ENCODE data around the gene UBL3.
A peak's percentile ranks its signal among the peaks of the same experiment; 100 is the strongest.

UBL3 gene

GRCh38 chr13:29849731-29850212, 645 bp downstream of the UBL3 start:
- Histone ChIP-seq H3K9ac (peak overlapping the region; percentile 90 to 98 (median 93)), H3K27me3 (no peaks in the 10 kb centered on the region), H3K27ac (peak overlapping the region; percentile 84 to 98 (median 90)), H3K4me1 (peaks cover 11 to 32% (median 22%) of the 10 kb centered on the region in 10 experiments), H3K4me2 (peak overlapping the region; percentile 77 to 98 (median 88)), H3K36me3 (no peaks in the 10 kb centered on the region), H3K4me3 (peak overlapping the region; percentile 83 to 98 (median 92)), H3K9me3 (replicated peaks in 1 of 11) (no peaks in the 10 kb centered on the region), H4K20me1 (peaks cover 4 to 32% (median 24%) of the 10 kb centered on the region in 11 experiments; a peak in 14 of 22 replicates)
- no peak for TF ChIP-seq Cebpa-rat (IDR thresholded peaks at IDR 0.05)

DNA sequence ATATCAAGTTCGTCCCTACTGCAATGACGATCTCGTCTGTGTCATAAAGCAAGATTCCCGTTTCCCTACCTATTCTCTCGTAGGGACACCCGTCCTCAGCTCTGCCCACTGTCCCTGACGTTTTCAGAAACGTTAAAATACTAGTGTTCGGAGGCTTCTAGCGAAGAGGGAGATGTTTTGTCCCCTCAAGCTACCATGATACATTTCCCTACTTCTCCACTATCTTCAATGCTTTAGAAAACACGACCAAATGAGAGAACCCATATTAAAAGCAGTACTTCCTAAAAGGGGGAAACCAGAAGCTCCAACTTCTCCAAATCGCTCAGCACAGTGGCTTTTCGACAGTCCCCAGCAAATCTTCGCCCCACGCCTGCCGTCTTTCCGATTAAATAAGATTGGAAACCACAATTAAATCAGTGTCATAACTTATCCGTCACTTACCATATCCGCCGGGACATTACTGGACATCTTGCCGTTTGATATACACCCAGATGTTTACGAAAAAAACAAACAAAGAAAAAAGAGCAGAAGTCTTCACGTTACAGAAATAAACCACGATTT, 1.3 kb downstream of the UBL3 start:
- Histone ChIP-seq H3K27me3 (no peaks in the 10 kb centered on the region), H3K9me3 (replicated peaks in 1 of 11) (no peaks in the 10 kb centered on the region), H3K4me1 (peaks cover 11 to 32% (median 22%) of the 10 kb centered on the region in 10 experiments), H4K20me1 (peaks cover 7 to 38% (median 30%) of the 10 kb centered on the region in 11 experiments; a peak in 17 of 22 replicates), H3K4me3 (peak overlapping the region; percentile 83 to 98 (median 92)), H3K36me3 (no peaks in the 10 kb centered on the region), H3K4me2 (peak overlapping the region; percentile 77 to 98 (median 88)), H3K9ac (peak overlapping the region; percentile 90 to 98 (median 93)), H3K27ac (peak overlapping the region; percentile 84 to 98 (median 90))
- TF ChIP-seq Cebpa-rat (IDR thresholded peaks at IDR 0.05): no peak

DNA sequence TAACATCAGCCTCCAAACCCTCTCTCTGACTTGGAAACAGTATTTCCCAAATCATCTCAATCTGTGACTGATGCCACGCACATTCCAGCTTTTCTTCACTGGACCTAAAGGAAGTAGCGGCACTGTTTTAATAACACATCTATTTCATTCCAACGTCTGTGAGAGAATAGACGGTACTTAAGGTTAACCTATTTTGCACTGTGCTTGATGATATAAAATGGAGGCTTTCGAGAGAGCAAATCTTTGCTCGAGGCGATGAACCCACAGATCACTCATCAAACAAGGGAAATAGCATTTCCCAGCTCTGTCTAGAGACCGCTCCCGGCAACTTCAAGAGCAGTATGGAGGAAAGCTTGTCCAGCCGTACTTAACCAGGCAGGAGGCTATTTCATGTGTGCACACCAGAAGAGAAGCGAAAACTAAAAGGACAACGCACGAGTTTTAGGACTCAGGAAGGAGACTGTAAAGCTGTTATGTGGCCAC, 2.9 kb downstream of the UBL3 start:
- Histone ChIP-seq H3K4me3 (peak overlapping the region; percentile 83 to 98 (median 92)), H3K4me2 (peak overlapping the region; percentile 77 to 98 (median 88)), H3K9ac (peak overlapping the region; percentile 54 to 98 (median 78)), H4K20me1 (peaks cover 10 to 54% (median 40%) of the 10 kb centered on the region in 11 experiments; a peak in 19 of 22 replicates), H3K27me3 (no peaks in the 10 kb centered on the region), H3K4me1 (peaks cover 11 to 32% (median 20%) of the 10 kb centered on the region in 10 experiments), H3K9me3 (replicated peaks in 1 of 11) (no peaks in the 10 kb centered on the region), H3K27ac (peak overlapping the region in 10 of 11 experiments; percentile 22 to 68 (median 52); a peak in 19 of 22 replicates), H3K36me3 (no peaks in the 10 kb centered on the region)
- TF ChIP-seq Cebpa-rat (IDR thresholded peaks at IDR 0.05): no peak

- TF ChIP-seq Cebpa-rat (IDR thresholded peaks at IDR 0.05): no peak
- Histone ChIP-seq H3K27ac (peak overlapping the region in 3 of 11 experiments; percentile 22 to 63 (median 55); a peak in 3 of 22 replicates), H3K9ac (peak overlapping the region; percentile 54 to 98 (median 78); a peak in 19 of 22 replicates), H3K27me3 (no peaks in the 10 kb centered on the region), H3K36me3 (no peaks in the 10 kb centered on the region), H3K4me2 (peak overlapping the region; percentile 77 to 98 (median 88)), H3K9me3 (replicated peaks in 1 of 11) (no peaks in the 10 kb centered on the region), H3K4me3 (peak overlapping the region; percentile 83 to 98 (median 92); a peak in 19 of 20 replicates), H3K4me1 (peaks cover 11 to 32% (median 20%) of the 10 kb centered on the region in 10 experiments), H4K20me1 (peaks cover 14 to 63% (median 49%) of the 10 kb centered on the region in 11 experiments; a peak in 20 of 22 replicates)
These were observed 3.8 kb downstream of the UBL3 start for GRCh38 chr13:29846475-29847256.

DNA sequence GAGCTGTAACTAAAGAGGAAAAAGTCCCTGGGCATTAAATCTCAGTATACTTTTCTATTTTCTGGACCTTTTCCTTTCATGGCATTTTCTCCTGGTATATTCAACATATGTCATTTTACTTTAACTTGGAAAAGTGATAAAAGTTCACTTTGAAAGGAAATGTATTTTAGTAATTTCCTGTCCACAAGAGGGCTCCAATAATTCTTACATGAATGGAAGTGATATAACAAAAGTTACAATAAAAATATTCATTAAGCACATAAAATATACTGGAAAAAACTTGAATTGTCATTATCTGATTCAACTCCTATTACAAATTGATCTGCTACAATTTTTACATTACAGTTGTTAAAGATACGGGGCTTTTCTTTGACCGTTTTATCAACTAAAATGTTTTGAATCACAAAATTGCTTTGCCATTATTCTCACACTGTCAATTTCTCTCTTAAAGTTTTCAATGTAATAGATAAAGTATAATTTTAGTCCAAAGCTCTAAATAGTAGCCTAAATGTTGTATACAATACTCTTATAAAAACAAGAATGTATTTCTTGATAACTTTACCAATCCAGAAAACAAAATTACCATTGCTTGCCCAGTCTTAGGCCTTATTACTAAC, 4.9 kb downstream of the UBL3 start:
- 0 out of 22 replicates have a peak overlapping the region, but pooled peaks of 1 of the 11 experiments have one; percentile 95 for H3K9ac ChIP-seq
- peak overlapping the region in 5 of 11 experiments; percentile 11 to 98 (median 96); a peak in 8 of 22 replicates for H3K4me2 ChIP-seq

DNA sequence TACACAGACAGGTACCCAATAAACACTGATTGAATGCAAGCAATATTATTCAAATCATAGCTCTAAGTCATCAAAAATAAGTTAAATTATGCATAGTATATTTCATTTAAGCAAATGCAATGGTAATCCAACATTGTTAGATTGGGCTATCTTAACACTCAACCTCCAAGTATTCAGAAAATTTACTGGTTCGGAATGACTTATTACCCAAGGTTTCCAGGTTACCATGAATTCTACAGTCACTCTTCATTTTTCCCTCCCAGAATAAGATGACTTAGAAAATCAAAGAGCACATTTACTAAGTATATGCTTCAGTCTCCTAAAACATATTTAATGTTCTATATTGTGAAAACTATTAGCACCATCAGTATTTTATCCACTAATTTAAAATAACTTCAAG, 6.0 kb downstream of the UBL3 start:
- no peak overlapping the region for H3K4me3 ChIP-seq
- H3K9ac ChIP-seq: no peak overlapping the region
- no peaks in the 10 kb centered on the region for H3K36me3 ChIP-seq
- TF ChIP-seq Cebpa-rat (IDR thresholded peaks at IDR 0.05): no peak
- H3K4me2 ChIP-seq: no peak overlapping the region
- H3K27me3 ChIP-seq: no peaks in the 10 kb centered on the region
- H3K27ac ChIP-seq: no peak overlapping the region
- H4K20me1 ChIP-seq: peaks cover 18 to 85% (median 56%) of the 10 kb centered on the region in 11 experiments; a peak in 20 of 22 replicates
- H3K9me3 ChIP-seq (replicated peaks in 1 of 11): no peaks in the 10 kb centered on the region
- H3K4me1 ChIP-seq: peaks cover 11 to 32% (median 19%) of the 10 kb centered on the region in 10 experiments; a peak in 19 of 20 replicates

More for the DNA sequence above, 4.9 kb downstream of the UBL3 start:
- Histone ChIP-seq H3K4me1 (peaks cover 11 to 32% (median 19%) of the 10 kb centered on the region in 10 experiments; a peak in 19 of 20 replicates), H3K4me3 (no peak overlapping the region; a peak in 1 of 20 replicates), H3K36me3 (no peaks in the 10 kb centered on the region), H4K20me1 (peaks cover 18 to 74% (median 56%) of the 10 kb centered on the region in 11 experiments; a peak in 20 of 22 replicates), H3K27ac (no peak overlapping the region), H3K9me3 (replicated peaks in 1 of 11) (no peaks in the 10 kb centered on the region), H3K27me3 (no peaks in the 10 kb centered on the region)
- TF ChIP-seq Cebpa-rat (IDR thresholded peaks at IDR 0.05): no peak

- Histone ChIP-seq H3K9me3 (replicated peaks in 1 of 11) (peaks cover 0 to 8% (median 0%) of the 10 kb centered on the region in 11 experiments; a peak in 1 of 22 replicates), H3K36me3 (0 out of 22 replicates have a peak, but pooled peaks cover 0 to under 1% (median 0%) of the 10 kb centered on the region in 11 experiments), H3K4me3 (no peak overlapping the region), H3K27ac (no peak overlapping the region), H3K4me2 (no peak overlapping the region), H3K27me3 (no peaks in the 10 kb centered on the region), H4K20me1 (peaks cover 14 to 100% (median 41%) of the 10 kb centered on the region in 11 experiments; a peak in 20 of 22 replicates), H3K4me1 (peaks cover 0 to 12% (median 0%) of the 10 kb centered on the region in 10 experiments; a peak in 4 of 20 replicates), H3K9ac (no peak overlapping the region)
- no peak for TF ChIP-seq Cebpa-rat (IDR thresholded peaks at IDR 0.05)
These were observed 9.8 kb downstream of the UBL3 start for GRCh38 chr13:29840585-29840984.

Measured in BLaER1 treated with 17β-estradiol and CSF1 and Interleukin-3, amounts not matched to agents 10 nM and 100 nM (cell line).